GM19438 (cell line): ENCODE measurements around the gene NUCB2.
A peak's percentile ranks its signal among the peaks of the same experiment; 100 is the strongest.
"Not testable (repeated sequence)": the region's sequence is repeated elsewhere in the genome, so short reads cannot be mapped to it uniquely, and the experiment has no call there.

Source experiments
- ATAC-seq: cut with Tn5 transposase; IDR thresholded peaks from one replicate; pipeline ENCODE4 v1.9.1; 2021; ENCODE audit warnings: low read depth; ENCODE audit not compliant: unreplicated experiment

NUCB2 gene

GRCh38 chr11:17276236-17277023 lies at the start of gene NUCB2:
TSS of gene NUCB2 (plus strand) at chr11:17276739. CDS start at chr11:17295324, 18,585 bp downstream.
- peak; percentile 97 for ATAC-seq

GRCh38 chr11:17228186-17228925 lies 48.2 kb upstream of the NUCB2 start:
- ATAC-seq: not testable (repeated sequence)

- no peak for ATAC-seq
Measured at GRCh38 chr11:17229481-17230152, 46.9 kb upstream of the NUCB2 start.

DNA sequence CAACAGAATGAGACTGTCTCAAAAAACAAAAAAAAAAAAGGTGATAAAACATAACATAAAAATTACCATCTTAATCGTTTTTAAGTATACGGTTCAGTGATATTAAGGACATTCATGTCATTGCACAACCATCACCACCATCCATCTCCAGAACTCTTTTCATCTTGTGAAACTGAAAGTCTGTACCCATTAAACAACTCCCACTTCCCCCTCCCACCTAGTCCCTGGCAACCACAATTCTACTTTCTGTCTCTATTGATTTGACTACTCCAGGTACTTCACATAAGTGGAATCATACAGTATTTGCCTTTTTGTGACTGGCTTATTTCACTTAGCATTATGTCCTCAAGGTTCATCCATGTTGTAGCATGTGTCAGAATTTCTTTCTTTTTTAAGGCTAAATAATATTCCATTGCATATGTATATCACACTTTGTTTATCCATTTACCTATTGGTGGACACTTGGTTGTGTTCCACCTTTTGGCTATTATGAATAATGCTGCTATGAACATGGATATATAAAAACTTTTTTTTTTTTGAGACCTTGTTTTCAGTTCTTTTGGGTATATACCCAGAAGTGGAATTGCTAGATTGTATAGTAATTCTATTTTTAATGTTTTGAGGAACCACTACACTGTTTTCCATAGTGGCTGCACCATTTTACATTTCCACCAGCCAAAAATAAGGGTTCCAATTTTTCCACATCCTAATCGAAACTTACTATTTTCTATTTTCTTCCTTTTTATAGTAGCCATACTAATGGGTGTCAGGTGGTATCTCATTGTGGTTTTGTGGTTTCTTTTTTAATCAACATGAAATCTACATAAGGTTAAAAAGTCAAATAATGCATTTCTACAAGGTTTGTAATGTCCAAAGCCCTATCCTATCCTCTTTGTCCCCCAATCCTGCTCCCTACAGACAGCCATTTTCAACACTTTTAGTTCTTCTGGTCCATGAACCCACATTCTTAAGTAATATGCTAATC lies 45.4 kb upstream of the NUCB2 start:
- peak; percentile 93 for ATAC-seq

- no peak for ATAC-seq
Measured at GRCh38 chr11:17233101-17233500, 43.4 kb upstream of the NUCB2 start.

GRCh38 chr11:17238377-17238776 lies 38.2 kb upstream of the NUCB2 start:
- no peak for ATAC-seq

DNA sequence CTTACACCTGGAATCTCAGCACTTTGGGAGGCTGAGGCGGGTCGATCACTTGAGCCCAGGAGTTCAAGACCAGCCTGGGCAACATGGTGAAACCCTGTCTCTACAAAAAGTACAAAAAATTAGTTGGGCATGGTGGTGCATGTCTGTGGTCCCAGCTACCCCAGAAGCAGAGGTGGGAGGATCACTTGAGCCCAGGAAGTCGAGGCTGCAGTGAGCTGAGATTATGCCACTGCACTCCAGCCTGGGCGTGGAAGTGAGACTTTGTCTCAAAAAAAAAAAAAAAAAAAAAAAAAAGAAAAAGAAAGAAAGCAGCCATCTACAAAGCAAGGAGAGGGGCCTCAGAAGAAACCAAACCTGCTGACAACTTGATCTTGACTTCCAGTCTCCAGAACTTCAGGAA lies 36.6 kb upstream of the NUCB2 start:
- ATAC-seq: not testable (repeated sequence)

GRCh38 chr11:17240780-17241179 lies 35.8 kb upstream of the NUCB2 start:
- no peak for ATAC-seq

- ATAC-seq: not testable (repeated sequence)
Measured at GRCh38 chr11:17242954-17243353, 33.6 kb upstream of the NUCB2 start.

DNA sequence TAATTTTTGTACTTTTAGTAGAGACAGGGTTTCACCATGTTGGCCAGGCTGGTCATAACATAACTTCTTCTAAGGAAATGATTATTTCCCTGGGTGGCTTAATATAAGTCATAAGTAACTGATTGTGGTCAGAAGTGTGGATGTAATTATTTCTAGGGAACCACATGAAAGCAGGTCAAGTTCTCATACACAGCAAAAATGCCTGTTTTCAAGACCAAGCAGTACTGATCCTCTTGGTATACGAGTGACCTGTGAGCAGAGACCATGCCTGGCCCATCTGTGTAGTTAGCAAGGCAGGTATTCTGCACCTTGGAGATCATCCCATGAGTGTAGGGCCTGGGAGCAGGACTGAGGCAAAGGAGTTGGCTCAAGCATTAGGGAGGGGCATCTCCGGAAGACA lies 32.5 kb upstream of the NUCB2 start:
- ATAC-seq: no peak

DNA sequence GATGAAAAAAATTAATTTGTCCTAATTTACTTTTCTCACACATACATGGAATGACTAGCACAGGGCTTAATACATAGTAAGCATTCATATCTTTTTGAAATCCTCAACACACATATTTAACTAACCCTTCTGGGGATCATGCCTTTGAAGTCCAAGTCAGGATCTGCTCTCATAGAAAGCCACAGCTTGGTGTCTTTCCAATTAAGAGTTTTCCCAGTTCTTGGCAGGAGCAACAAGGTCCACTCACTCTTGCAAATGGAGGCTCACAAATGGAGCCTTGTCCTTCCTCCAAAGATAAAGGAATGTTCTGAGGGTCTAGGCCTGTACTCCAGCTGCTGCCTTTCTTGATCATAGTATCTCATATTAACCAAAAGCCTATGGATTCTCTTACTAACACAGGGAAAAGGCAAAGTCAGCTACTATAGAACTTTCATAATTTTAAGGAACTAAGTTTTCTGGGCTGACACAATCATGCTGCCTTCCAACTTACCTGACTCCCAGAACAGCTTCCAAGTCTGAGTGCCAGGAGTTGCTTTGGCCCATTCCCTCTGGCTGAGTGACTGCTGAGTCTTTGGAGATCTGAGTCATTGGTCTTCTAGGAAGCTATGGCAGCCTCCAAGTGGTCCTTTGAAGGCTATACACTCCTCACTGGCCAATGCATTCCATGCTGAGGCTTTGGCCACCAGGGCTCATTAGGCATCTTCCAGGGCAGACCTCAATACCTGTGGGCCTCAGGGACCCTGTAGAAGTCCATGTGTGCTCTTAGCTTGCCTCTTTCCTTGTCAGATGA lies 25.8 kb upstream of the NUCB2 start:
- ATAC-seq: no peak

- no peak for ATAC-seq
Measured at GRCh38 chr11:17252704-17253103, 23.8 kb upstream of the NUCB2 start.

DNA sequence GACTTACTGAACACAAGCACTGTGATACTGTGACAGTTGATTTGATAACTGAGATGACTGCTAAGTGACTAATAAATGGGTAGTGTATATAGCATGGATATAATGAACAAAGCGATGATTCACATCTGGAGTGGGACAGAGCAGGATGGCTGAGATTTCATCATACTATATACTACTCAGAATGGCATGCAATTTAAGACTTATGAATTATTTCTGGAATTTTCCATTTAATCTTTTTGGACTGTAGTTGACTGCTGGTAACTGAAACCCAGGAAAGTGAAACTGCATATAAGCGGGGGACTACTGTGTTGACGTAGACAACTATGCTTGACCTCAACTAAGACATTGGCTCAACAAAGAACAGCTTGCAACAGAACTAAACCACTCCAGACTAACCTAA lies 20.0 kb upstream of the NUCB2 start:
- ATAC-seq: no peak

- no peak for ATAC-seq
Measured at GRCh38 chr11:17257196-17257595, 19.3 kb upstream of the NUCB2 start.

- ATAC-seq: no peak
Measured at GRCh38 chr11:17258670-17259069, 17.9 kb upstream of the NUCB2 start.

DNA sequence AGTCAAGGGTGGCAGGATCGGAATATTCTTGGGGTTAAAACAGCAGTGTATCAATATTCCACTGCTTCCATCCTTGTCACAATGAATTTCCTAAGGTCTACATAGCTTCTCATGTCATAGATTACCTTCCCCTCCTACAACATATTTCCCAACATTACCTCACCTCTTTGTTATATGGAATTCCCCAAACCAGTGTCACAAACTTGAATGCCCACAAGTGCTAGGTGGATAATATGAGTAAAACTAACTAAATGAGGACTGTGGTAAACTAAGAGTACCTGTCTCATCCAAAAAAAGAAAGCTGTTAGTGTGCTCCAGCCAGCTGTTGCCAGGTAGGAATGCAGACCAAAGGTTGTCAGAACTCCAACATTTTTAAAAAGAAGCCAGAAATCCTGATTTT lies 17.0 kb upstream of the NUCB2 start:
- no peak for ATAC-seq

DNA sequence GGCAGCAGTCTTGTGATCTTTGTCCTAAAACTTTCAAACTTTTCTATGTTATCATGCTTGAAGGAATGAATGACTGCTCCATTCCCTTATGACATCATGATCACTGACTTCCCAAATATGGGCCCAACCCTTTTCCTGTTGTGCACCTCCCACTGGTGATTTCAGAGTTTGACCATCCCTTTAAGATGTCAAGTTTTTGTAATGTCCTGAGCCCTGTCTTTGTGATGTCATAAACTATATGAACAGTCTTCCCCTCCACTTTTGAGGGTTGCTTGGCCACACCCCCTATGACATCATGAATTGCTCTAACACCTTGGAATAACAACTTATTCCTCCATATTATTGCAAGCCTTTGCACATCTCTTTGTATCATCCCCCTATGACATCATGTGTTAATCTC lies 16.5 kb upstream of the NUCB2 start:
- ATAC-seq: no peak

GRCh38 chr11:17263769-17264168 lies 12.8 kb upstream of the NUCB2 start:
- ATAC-seq: no peak

DNA sequence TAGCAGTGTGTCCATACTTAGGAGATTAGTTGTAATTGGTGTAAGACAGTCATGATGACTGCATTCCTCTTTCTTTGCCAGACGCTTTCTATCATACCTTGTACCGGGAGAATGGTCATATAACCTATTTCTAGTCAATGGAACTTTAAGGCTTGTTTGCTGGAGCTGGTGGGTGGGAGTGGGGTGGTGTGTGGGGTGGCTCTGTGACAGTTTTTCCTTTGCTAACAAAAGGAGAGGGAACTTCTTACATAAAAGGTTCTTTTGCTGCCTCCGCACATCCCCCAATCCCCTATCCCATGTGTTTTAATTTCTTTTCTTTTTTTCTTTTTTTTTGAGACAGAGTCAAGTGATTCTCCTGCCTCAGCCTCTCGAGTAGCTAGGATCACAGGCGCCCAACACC lies 9.8 kb upstream of the NUCB2 start:
- no peak for ATAC-seq
